Activated CD4-positive, alpha-beta T cell treated with anti-CD3 and anti-CD28 coated beads, Interleukin-2, amount 50 U/mL, for 24 hours (primary cell): ENCODE data around the gene FBH1.
"Not testable (repeated sequence)": the region's sequence is repeated elsewhere in the genome, so short reads cannot be mapped to it uniquely, and the experiment has no call there.

Experiments used
- DNase-seq, 2 donors: peaks; one replicate each; pipeline ENCODE4 v3.0.0-alpha.2; 2020; ENCODE audit warnings: low read depth in 1 of 2, low spot score in 1 of 2

The FBH1 gene

GRCh38 chr10:5938291-5938690, 48.2 kb downstream of the FBH1 start:
- no peak for DNase-seq

- no peak for DNase-seq
These were observed 50.8 kb downstream of the FBH1 start for GRCh38 chr10:5940807-5941218.

GRCh38 chr10:5941579-5941978, 51.5 kb downstream of the FBH1 start:
- no peak for DNase-seq

GRCh38 chr10:5942001-5942400, 52.0 kb downstream of the FBH1 start:
- no peak for DNase-seq

- DNase-seq = no peak
These were observed 52.4 kb downstream of the FBH1 start for GRCh38 chr10:5942474-5942873.

- DNase-seq = no peak
These were observed 53.5 kb downstream of the FBH1 start for GRCh38 chr10:5943536-5943935.

GRCh38 chr10:5944389-5945189, 54.5 kb downstream of the FBH1 start:
- no peak for DNase-seq

- no peak for DNase-seq
These were observed 55.1 kb downstream of the FBH1 start for GRCh38 chr10:5945190-5945509.

- DNase-seq = no peak
These were observed 55.7 kb downstream of the FBH1 start for GRCh38 chr10:5945561-5946418.

- DNase-seq = not testable (repeated sequence)
These were observed 56.4 kb downstream of the FBH1 start for GRCh38 chr10:5946419-5946775.

- DNase-seq = no peak
These were observed 56.7 kb downstream of the FBH1 start for GRCh38 chr10:5946786-5947185.

- no peak for DNase-seq
These were observed 57.6 kb downstream of the FBH1 start for GRCh38 chr10:5947471-5948207.

- DNase-seq = no peak
These were observed 58.2 kb downstream of the FBH1 start for GRCh38 chr10:5948208-5948585.

- DNase-seq = peak in 1 of 2 donors; percentile 4
These were observed 59.1 kb downstream of the FBH1 start for GRCh38 chr10:5949009-5949759.

- no peak for DNase-seq
These were observed 61.2 kb downstream of the FBH1 start for GRCh38 chr10:5951167-5951711.

GRCh38 chr10:5951721-5952407, 61.8 kb downstream of the FBH1 start:
- DNase-seq = no peak

- DNase-seq = no peak
These were observed 62.8 kb downstream of the FBH1 start for GRCh38 chr10:5952731-5953385.

GRCh38 chr10:5953676-5954075, 63.6 kb downstream of the FBH1 start:
- no peak for DNase-seq

- DNase-seq = no peak
These were observed 66.3 kb downstream of the FBH1 start for GRCh38 chr10:5956146-5956936.
